HepG2 (cell line): Measurements from ENCODE around the gene PSMA7. TPM values are rescaled to one million over a fixed set of nuclear protein-coding genes. Genes with fewer than 3 reads are reported as not detected.

Source experiments
- ATAC-seq: fragments of 200-7000 bp; cut with Tn5 transposase; 3 replicates; pipeline ENCODE4 v1.9.1; 2020; ENCODE audit warnings: mild to moderate bottlenecking, moderate library complexity
- BruUV-seq: library from RNA; stranded (reverse); fragments of 400-500 nt; replicated peaks from 2 replicates; lab custom pipeline; 2021; lab: Mats Ljungman, UMichigan
- CTCF ChIA-PET: fragments of 300-600 bp; formaldehyde crosslinking; extraction: SDS; loops from one replicate; lab custom pipeline; 2021; ENCODE audit warnings: low total read pairs, inconsistent platforms, low intra/inter-chr PET ratio; lab: Yijun Ruan, JAX
- POLR2A ChIA-PET: fragments of 350-600 bp; sonication (Branson Sonifier 250); formaldehyde crosslinking; loops from one replicate; lab custom pipeline; 2020; ENCODE audit warnings: antibody characterized with exemption, inconsistent platforms; lab: Yijun Ruan, JAX
- DNase-seq: peaks from one replicate; pipeline ENCODE4 v3.0.0-alpha.2; 2015; ENCODE audit warnings: low spot score
- FAIRE-seq: peaks from 3 replicates; lab custom pipeline; 2011; peaks lifted over from hg19 to GRCh38; lab: Jason Lieb, UNC
- H2AFZ ChIP-seq: one replicate; pipeline ENCODE4 v1.6.1; 2011; ENCODE audit warnings: low read length, inconsistent platforms
- H3K27ac ChIP-seq: fragments of 300-600 bp; 3 replicates; pipeline ENCODE4 v1.8.0; 2011; ENCODE audit warnings: mixed run types, mild to moderate bottlenecking, mixed read lengths, low read length, inconsistent platforms; ENCODE audit not compliant: insufficient read depth; ENCODE audit errors: extremely low read length
- H3K27me3 ChIP-seq, 2 experiments: fragments of 200-600 bp in 1 of 2; 2 replicates in 1 of 2; 3 replicates in 1 of 2; pipeline versions ENCODE4 v1.6.0 to v1.8.0; 2011; ENCODE audit warnings: low read length in 2 of 2, mild to moderate bottlenecking in 2 of 2, moderate library complexity in 2 of 2, inconsistent platforms in 1 of 2; ENCODE audit not compliant: insufficient read depth in 2 of 2, control insufficient read depth in 1 of 2
- H3K36me3 ChIP-seq, 2 experiments: fragments of 200-600 bp in 1 of 2; replicated peaks in 1 of 2; 2 replicates in 1 of 2; 3 replicates in 1 of 2; pipeline versions ENCODE4 v1.5.1 to v1.8.0; 2011; ENCODE audit warnings: low read length in 2 of 2, inconsistent platforms in 1 of 2; ENCODE audit not compliant: insufficient read depth in 2 of 2, control insufficient read depth in 1 of 2
- H3K4me1 ChIP-seq: 2 replicates; pipeline ENCODE4 v1.5.1; 2012; ENCODE audit warnings: low read length, inconsistent platforms; ENCODE audit not compliant: insufficient read depth
- H3K4me2 ChIP-seq: 2 replicates; pipeline ENCODE4 v1.6.0; 2011; ENCODE audit warnings: low read depth, low read length, inconsistent platforms
- H3K4me3 ChIP-seq, 3 experiments: fragments of 200-600 bp in 1 of 3; sonication (generic), shearing (Covaris generic) in 1 of 3; replicated peaks in 1 of 3; 2 replicates each; pipeline ENCODE4 v1.5.1; 2011 to 2016; ENCODE audit warnings: low read length in 3 of 3, inconsistent platforms in 2 of 3, low read depth in 2 of 3, mild to moderate bottlenecking in 2 of 3, control low read depth in 1 of 3, mixed read lengths in 1 of 3; ENCODE audit not compliant: insufficient read depth in 1 of 3
- H3K79me2 ChIP-seq: one replicate; pipeline ENCODE4 v1.6.1; 2011; ENCODE audit warnings: low read length, inconsistent platforms; ENCODE audit not compliant: insufficient read depth
- H3K9ac ChIP-seq: 2 replicates; pipeline ENCODE4 v1.6.0; 2011; ENCODE audit warnings: mild to moderate bottlenecking, low read depth, low read length, inconsistent platforms; ENCODE audit not compliant: insufficient read depth
- H3K9me3 ChIP-seq: 2 replicates; pipeline ENCODE4 v1.5.1; 2012; ENCODE audit warnings: mild to moderate bottlenecking, low read length
- H4K20me1 ChIP-seq: 2 replicates; pipeline ENCODE4 v1.6.0; 2011; ENCODE audit warnings: inconsistent platforms, mild to moderate bottlenecking, low read length, moderate library complexity; ENCODE audit not compliant: insufficient read depth
- ETV5 ChIP-seq: IDR thresholded peaks from 2 replicates; pipeline ENCODE4 v1.6.1; 2018; ENCODE audit warnings: missing biosample characterization, missing genetic modification reagents, inconsistent platforms, borderline replicate concordance
- IRF2 ChIP-seq: IDR thresholded peaks from 2 replicates; pipeline ENCODE4 v1.6.1; 2018; ENCODE audit warnings: missing genetic modification reagents, missing compliant biosample characterization
- KDM1A ChIP-seq: IDR thresholded peaks from 2 replicates; pipeline ENCODE4 v1.6.1; 2016; ENCODE audit warnings: missing compliant biosample characterization
- MIXL1 ChIP-seq: IDR thresholded peaks from 2 replicates; pipeline ENCODE4 v1.6.1; 2016
- MXI1 ChIP-seq: IDR thresholded peaks from 3 replicates; pipeline ENCODE4 v1.6.1; 2012; ENCODE audit warnings: low read depth, low read length, inconsistent platforms, borderline replicate concordance
- PRMT3 ChIP-seq: sonication (generic); formaldehyde crosslinking; IDR thresholded peaks from 2 replicates; pipeline ENCODE4 v1.8.1; 2022; ENCODE audit warnings: low read depth, mild to moderate bottlenecking, moderate library complexity, missing genetic modification reagents, borderline replicate concordance
- RAD21 ChIP-seq: fragments of 450-650 bp; formaldehyde crosslinking; IDR thresholded peaks from 2 replicates; pipeline ENCODE4 v1.5.0; 2020; ENCODE audit warnings: mild to moderate bottlenecking
- RBM22 ChIP-seq: fragments of 200-400 bp; formaldehyde crosslinking; optimal IDR thresholded peaks from 2 replicates; pipeline ENCODE3; 2017; ENCODE audit warnings: mild to moderate bottlenecking, low read length, moderate library complexity
- XRCC5 ChIP-seq: fragments of 200-400 bp; formaldehyde crosslinking; optimal IDR thresholded peaks from 2 replicates; pipeline ENCODE3; 2017; ENCODE audit warnings: mild to moderate bottlenecking, low read length
- ZNF260 ChIP-seq: sonication (generic); formaldehyde crosslinking; IDR thresholded peaks from 2 replicates; pipeline ENCODE4 v1.4.0; 2020; ENCODE audit warnings: missing genetic modification reagents, low read depth, mild to moderate bottlenecking, borderline replicate concordance
- ZNF44 ChIP-seq: sonication (generic); formaldehyde crosslinking; IDR thresholded peaks from 2 replicates; pipeline ENCODE4 v1.5.1; 2020; ENCODE audit warnings: mild to moderate bottlenecking, missing genetic modification reagents
- WGBS: methylation state at CpG from one replicate; pipeline ENCODE4 v1.1.6; 2017; ENCODE audit warnings: low lambda C conversion rate; 5-methylcytosine and 5-hydroxymethylcytosine counted together
- in situ Hi-C: cut with HindIII; loops from 2 replicates; pipeline ENCODE4 v1.10.0; 2017; ENCODE audit warnings: low pct_unique_long_range_greater_than_20kb; ENCODE audit not compliant: extremely low pct_ligation_motif_present
- intact Hi-C: fragments of 100-400 bp; cut with micrococcal nuclease; formaldehyde crosslinking; loops from one replicate; pipeline ENCODE4 v1.10.0; 2022; ENCODE audit not compliant: unreplicated experiment
- polyA plus RNA-seq, 8 experiments: library from polyadenylated mRNA; depleted of rRNA in 3 of 8; stranded (reverse) in 7 of 8; unstranded in 1 of 8; fragments of >200 nt; fragmentation: Illumina TruSeq in 4 of 8; extraction: Trizol in 4 of 8; gene quantifications; 2 replicates each; pipeline versions ENCODE4 v1.2.1 to v1.2.3, GENCODE V29; 2011 to 2016; ENCODE audit warnings: low read depth in 4 of 8, missing spikeins in 1 of 8, mixed read lengths in 1 of 8; ENCODE audit not compliant: insufficient read depth in 1 of 8
- total RNA-seq, 5 experiments: library from RNA; depleted of rRNA; stranded (reverse); fragments of >200 nt; fragmentation: Illumina TruSeq; extraction: Trizol; gene quantifications; 2 replicates each; pipeline ENCODE4 v1.2.3, GENCODE V29; 2016; ENCODE audit warnings: low read depth in 1 of 5
- TF ChIP-seq, protein P1 (sequence below): sonication (generic); formaldehyde crosslinking; conservative IDR thresholded peaks from 2 replicates; pipeline ENCODE4 v1.4.0; 2020; ENCODE audit warnings: missing genetic modification reagents
- TF ChIP-seq, protein P2 (sequence below): IDR thresholded peaks from 2 replicates; pipeline ENCODE4 v1.6.1; 2016; ENCODE audit warnings: missing compliant biosample characterization, missing genetic modification reagents, borderline replicate concordance
- TF ChIP-seq, protein P3 (sequence below): sonication (generic); formaldehyde crosslinking; IDR thresholded peaks from 2 replicates; pipeline ENCODE4 v1.4.0; 2020; ENCODE audit warnings: missing genetic modification reagents

The PSMA7 gene
- total and polyA plus RNA-seq, 2 of the 13 experiments (the other 11 are each of a cell fraction or from before 2014, with no cell fraction given) = 531 to 631 TPM

DNA sequence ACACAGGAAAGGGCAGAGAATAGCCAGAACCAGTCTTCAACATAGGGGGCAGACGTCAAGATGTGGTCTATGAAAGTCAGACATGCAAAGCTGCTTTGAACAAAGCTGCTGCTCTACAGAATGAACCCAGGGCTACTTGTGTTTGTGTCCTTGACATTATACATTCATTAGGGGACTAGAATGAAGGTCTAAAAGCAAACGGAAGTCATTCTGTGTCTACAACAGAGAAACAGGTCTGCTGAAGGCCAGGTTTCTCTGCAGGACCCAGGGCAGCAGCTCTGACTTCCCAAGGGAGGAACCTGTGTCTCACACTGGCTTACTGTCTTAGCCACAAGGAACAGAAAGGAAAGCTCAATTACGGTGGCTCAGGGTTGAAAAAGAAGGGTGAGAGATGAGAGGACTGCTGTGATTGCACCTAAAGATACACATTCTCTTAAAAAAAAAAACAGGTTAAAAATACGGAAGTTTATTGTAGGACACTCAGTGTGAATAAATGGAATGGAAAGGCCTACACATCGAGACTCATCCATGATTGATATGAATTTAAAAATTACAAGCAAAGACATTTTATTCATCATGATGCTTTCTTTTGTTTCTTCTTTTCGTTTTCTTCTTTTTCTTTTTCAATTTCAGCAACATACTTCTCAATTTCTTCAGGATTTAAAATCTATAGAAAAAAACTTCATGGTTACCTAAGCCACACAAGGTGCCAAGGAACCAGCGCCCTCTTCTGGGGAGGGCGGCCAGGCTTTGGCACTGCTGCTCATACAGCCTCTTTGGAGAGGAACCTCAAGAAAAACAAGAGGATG lies 6.7 kb downstream of the PSMA7 start:
- Histone ChIP-seq H3K9me3 (no peaks in the 10 kb centered on the region), H3K4me1 (peaks cover 45% of the 10 kb centered on the region), H3K9ac (no peak overlapping the region), H2AFZ (no peak overlapping the region), H3K4me2 (no peak overlapping the region), H3K79me2 (peaks cover 25% of the 10 kb centered on the region), H3K4me3 (no peak overlapping the region), H3K27ac (peak overlapping the region; percentile 13), H3K36me3 (peaks cover 61 to 87% of the 10 kb centered on the region in 2 experiments), H4K20me1 (peaks cover 48% of the 10 kb centered on the region), H3K27me3 (no peaks in the 10 kb centered on the region)
- 66% methylated on average over 8 of the region's 8 CpGs for WGBS
- DNase-seq = peak; percentile 74
- in situ Hi-C loops = no loop called here
- peak; percentile 74 for FAIRE-seq
- intact Hi-C loops = loop anchor here (1.0 to 5.0 kb wide), 3 partner anchors 14 to 125 kb away; partner anchors contain the start of genes LSM14B and TAF4
- BruUV-seq = TSS peak; percentile 5
- POLR2A ChIA-PET = interaction anchor here (1.2 to 7.8 kb wide), 8 partner anchors 8 to 125 kb away, joined by 4 to 86 read pairs (median 6); partner anchors contain the start of genes LSM14B and TAF4
- peak; percentile 39 for ATAC-seq
- CTCF ChIA-PET = interaction anchor here (0.7 to 3.5 kb wide), 5 partner anchors 21 to 155 kb away, joined by 3 to 48 read pairs (median 4); no protein-coding TSS in a partner anchor
- TF ChIP-seq RBM22 = peak; percentile 80
- 0 out of 2 replicates have a peak, but pooled peaks have one; percentile 43 for TF ChIP-seq IRF2 (CRISPR knock-in tag)
- TF ChIP-seq, protein P1, sequence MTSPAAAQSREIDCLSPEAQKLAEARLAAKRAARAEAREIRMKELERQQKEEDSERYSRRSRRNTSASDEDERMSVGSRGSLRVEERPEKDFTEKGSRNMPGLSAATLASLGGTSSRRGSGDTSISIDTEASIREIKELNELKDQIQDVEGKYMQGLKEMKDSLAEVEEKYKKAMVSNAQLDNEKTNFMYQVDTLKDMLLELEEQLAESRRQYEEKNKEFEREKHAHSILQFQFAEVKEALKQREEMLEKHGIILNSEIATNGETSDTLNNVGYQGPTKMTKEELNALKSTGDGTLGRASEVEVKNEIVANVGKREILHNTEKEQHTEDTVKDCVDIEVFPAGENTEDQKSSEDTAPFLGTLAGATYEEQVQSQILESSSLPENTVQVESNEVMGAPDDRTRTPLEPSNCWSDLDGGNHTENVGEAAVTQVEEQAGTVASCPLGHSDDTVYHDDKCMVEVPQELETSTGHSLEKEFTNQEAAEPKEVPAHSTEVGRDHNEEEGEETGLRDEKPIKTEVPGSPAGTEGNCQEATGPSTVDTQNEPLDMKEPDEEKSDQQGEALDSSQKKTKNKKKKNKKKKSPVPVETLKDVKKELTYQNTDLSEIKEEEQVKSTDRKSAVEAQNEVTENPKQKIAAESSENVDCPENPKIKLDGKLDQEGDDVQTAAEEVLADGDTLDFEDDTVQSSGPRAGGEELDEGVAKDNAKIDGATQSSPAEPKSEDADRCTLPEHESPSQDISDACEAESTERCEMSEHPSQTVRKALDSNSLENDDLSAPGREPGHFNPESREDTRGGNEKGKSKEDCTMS (CRISPR knock-in tag) = no peak
- 0 out of 2 replicates have a peak, but pooled peaks have one; percentile 46 for TF ChIP-seq MIXL1
- no peak for TF ChIP-seq KDM1A (CRISPR knock-in tag)
- TF ChIP-seq MXI1 = peak; percentile 21; the same call in 1 of the 3 replicates
- peak; percentile 96 for TF ChIP-seq XRCC5
- TF ChIP-seq ZNF44 (CRISPR knock-in tag) = no peak
- no peak for TF ChIP-seq PRMT3 (CRISPR knock-in tag)
- no peak for TF ChIP-seq ZNF260
- TF ChIP-seq, protein P2, sequence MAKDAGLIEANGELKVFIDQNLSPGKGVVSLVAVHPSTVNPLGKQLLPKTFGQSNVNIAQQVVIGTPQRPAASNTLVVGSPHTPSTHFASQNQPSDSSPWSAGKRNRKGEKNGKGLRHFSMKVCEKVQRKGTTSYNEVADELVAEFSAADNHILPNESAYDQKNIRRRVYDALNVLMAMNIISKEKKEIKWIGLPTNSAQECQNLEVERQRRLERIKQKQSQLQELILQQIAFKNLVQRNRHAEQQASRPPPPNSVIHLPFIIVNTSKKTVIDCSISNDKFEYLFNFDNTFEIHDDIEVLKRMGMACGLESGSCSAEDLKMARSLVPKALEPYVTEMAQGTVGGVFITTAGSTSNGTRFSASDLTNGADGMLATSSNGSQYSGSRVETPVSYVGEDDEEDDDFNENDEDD (CRISPR knock-in tag) = 0 out of 2 replicates have a peak, but pooled peaks have one; percentile 19
- TF ChIP-seq RAD21 (CRISPR knock-in tag) = peak; percentile 84
- TF ChIP-seq, protein P3, sequence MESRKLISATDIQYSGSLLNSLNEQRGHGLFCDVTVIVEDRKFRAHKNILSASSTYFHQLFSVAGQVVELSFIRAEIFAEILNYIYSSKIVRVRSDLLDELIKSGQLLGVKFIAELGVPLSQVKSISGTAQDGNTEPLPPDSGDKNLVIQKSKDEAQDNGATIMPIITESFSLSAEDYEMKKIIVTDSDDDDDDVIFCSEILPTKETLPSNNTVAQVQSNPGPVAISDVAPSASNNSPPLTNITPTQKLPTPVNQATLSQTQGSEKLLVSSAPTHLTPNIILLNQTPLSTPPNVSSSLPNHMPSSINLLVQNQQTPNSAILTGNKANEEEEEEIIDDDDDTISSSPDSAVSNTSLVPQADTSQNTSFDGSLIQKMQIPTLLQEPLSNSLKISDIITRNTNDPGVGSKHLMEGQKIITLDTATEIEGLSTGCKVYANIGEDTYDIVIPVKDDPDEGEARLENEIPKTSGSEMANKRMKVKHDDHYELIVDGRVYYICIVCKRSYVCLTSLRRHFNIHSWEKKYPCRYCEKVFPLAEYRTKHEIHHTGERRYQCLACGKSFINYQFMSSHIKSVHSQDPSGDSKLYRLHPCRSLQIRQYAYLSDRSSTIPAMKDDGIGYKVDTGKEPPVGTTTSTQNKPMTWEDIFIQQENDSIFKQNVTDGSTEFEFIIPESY (CRISPR knock-in tag) = peak; percentile 45; the same call in 1 of the 2 replicates
- TF ChIP-seq ETV5 = 0 out of 2 replicates have a peak, but pooled peaks have one; percentile 16
